Measurements from ENCODE around the gene CD52. TPM values are rescaled to one million over a fixed set of nuclear protein-coding genes. Genes with fewer than 3 reads are reported as not detected.

Gene CD52
- polyA plus RNA-seq, 1 donor (not counting 4 experiments of a cell fraction or from before 2014, with no cell fraction given), result 0.22 TPM

DNA sequence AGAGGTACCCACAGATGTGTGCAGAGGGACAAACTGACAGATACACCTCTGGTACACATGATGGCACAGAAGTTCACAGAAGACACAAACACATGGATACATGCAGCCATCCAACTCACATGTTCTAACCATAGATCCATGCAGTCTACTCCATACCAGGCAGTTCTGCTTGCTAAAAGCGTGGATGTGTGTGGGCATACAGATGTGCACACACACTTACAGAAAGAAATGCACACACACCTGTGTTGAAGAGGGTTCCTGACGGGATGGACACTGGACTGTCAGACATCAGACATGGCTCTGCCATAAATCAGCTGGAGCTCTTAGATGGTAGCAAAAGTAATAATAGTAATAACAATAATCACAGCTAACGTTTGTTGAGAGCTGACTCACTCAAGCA, 6.8 kb downstream of the CD52 start:
- no peaks in the 10 kb centered on the region for H4K20me1 ChIP-seq (ENCODE audit: control insufficient read depth, extremely low read depth, insufficient read depth, low read length)
- no peak overlapping the region for H3K27ac ChIP-seq (ENCODE audit: control insufficient read depth, insufficient read depth, low read length)
- FAIRE-seq (no peak), DNase-seq (ENCODE audit: low read depth, low spot score) (no peak)
- H3K9me3 ChIP-seq (ENCODE audit: control insufficient read depth, low read depth, low read length), result no peaks in the 10 kb centered on the region
- dilution Hi-C loops (cut with MboI; ENCODE audit: extremely low pct_ligation_motif_present, low sequenced_read_pairs), result no loop called here
- H3K36me3 ChIP-seq (ENCODE audit: control insufficient read depth in 2 of 2, extremely low read depth in 1 of 2, insufficient read depth in 2 of 2, low read length in 2 of 2), result peaks cover 0 to 24% of the 10 kb centered on the region in 2 experiments
- no peak overlapping the region for H2AFZ ChIP-seq (ENCODE audit: control insufficient read depth, low read length)
- H3K27me3 ChIP-seq (ENCODE audit: control insufficient read depth, extremely low read depth, insufficient read depth, low read length), result no peaks in the 10 kb centered on the region
- H3K79me2 ChIP-seq (ENCODE audit: control insufficient read depth, insufficient read depth, low read length), result no peaks in the 10 kb centered on the region
- no peak overlapping the region for H3K4me2 ChIP-seq (ENCODE audit: control insufficient read depth, extremely low read depth, insufficient read depth, low read depth, low read length)
- no peak overlapping the region for H3K4me3 ChIP-seq (ENCODE audit: control insufficient read depth in 2 of 3, extremely low read depth in 1 of 3, insufficient read depth in 2 of 3, low read depth in 1 of 3, low read length in 3 of 3)
- peaks cover 11% of the 10 kb centered on the region for H3K4me1 ChIP-seq (ENCODE audit: control insufficient read depth, extremely low read depth, insufficient read depth, low read length)
- H3K9me1 ChIP-seq (ENCODE audit: control insufficient read depth, extremely low read depth, insufficient read depth, low read length), result no peaks in the 10 kb centered on the region
- no peak for TF ChIP-seq EZH2 (IDR thresholded peaks at IDR 0.05; ENCODE audit: low read length)
- no peak for TF ChIP-seq CTCF (optimal IDR thresholded peaks at IDR 0.05 in 1 of 3, IDR thresholded peaks at IDR 0.05 in 1 of 3, conservative IDR thresholded peaks at IDR 0.05 in 1 of 3; ENCODE audit: extremely low read depth in 1 of 3, insufficient read depth in 2 of 3, low read length in 3 of 3)
- H3K9ac ChIP-seq (ENCODE audit: control insufficient read depth, extremely low read depth, insufficient read depth, low read length), result no peak overlapping the region

GRCh38 chr1:26327956-26328362, 10.2 kb downstream of the CD52 start:
- no peaks in the 10 kb centered on the region for H3K9me1 ChIP-seq (ENCODE audit: control insufficient read depth, extremely low read depth, insufficient read depth, low read length)
- H3K4me1 ChIP-seq (ENCODE audit: control insufficient read depth, extremely low read depth, insufficient read depth, low read length), result peaks cover 17% of the 10 kb centered on the region
- peaks cover 0 to 18% of the 10 kb centered on the region in 2 experiments for H3K36me3 ChIP-seq (ENCODE audit: control insufficient read depth in 2 of 2, extremely low read depth in 1 of 2, insufficient read depth in 2 of 2, low read length in 2 of 2)
- no peak overlapping the region for H3K27ac ChIP-seq (ENCODE audit: control insufficient read depth, insufficient read depth, low read length)
- FAIRE-seq, result no peak
- no peaks in the 10 kb centered on the region for H3K9me3 ChIP-seq (ENCODE audit: control insufficient read depth, low read depth, low read length)
- H3K4me2 ChIP-seq (ENCODE audit: control insufficient read depth, extremely low read depth, insufficient read depth, low read depth, low read length), result no peak overlapping the region
- dilution Hi-C loops (cut with MboI; ENCODE audit: extremely low pct_ligation_motif_present, low sequenced_read_pairs), result no loop called here
- H3K79me2 ChIP-seq (ENCODE audit: control insufficient read depth, insufficient read depth, low read length), result no peaks in the 10 kb centered on the region
- no peak overlapping the region for H3K4me3 ChIP-seq (ENCODE audit: control insufficient read depth in 2 of 3, extremely low read depth in 1 of 3, insufficient read depth in 2 of 3, low read depth in 1 of 3, low read length in 3 of 3)
- H4K20me1 ChIP-seq (ENCODE audit: control insufficient read depth, extremely low read depth, insufficient read depth, low read length), result no peaks in the 10 kb centered on the region
- H3K27me3 ChIP-seq (ENCODE audit: control insufficient read depth, extremely low read depth, insufficient read depth, low read length), result no peaks in the 10 kb centered on the region
- TF ChIP-seq EZH2 (IDR thresholded peaks at IDR 0.05; ENCODE audit: low read length), result no peak
- TF ChIP-seq CTCF (optimal IDR thresholded peaks at IDR 0.05 in 1 of 3, IDR thresholded peaks at IDR 0.05 in 1 of 3, conservative IDR thresholded peaks at IDR 0.05 in 1 of 3; ENCODE audit: extremely low read depth in 1 of 3, insufficient read depth in 2 of 3, low read length in 3 of 3), result no peak
- no peak overlapping the region for H2AFZ ChIP-seq (ENCODE audit: control insufficient read depth, low read length)
- DNase-seq (ENCODE audit: low read depth, low spot score), result no peak
- no peak overlapping the region for H3K9ac ChIP-seq (ENCODE audit: control insufficient read depth, extremely low read depth, insufficient read depth, low read length)
